Stimulated activated CD8-positive, alpha-beta memory T cell treated with anti-CD3 and anti-CD28 coated beads, Interleukin-12 subunit alpha, Interleukin-12 subunit beta, amount 100 ng/mL, for 4 hours (primary cell): ENCODE results near the gene ARHGAP4.
A peak's percentile ranks its signal among the peaks of the same experiment; 100 is the strongest.

Experiments used
- DNase-seq: peaks from one replicate; pipeline ENCODE4 v3.0.0-alpha.2; 2020; ENCODE audit warnings: low read depth

Gene ARHGAP4

GRCh38 chrX:153880440-153880815 is 45.6 kb downstream of the ARHGAP4 start:
- no peak for DNase-seq

- DNase-seq: no peak
These were observed 46.2 kb downstream of the ARHGAP4 start for GRCh38 chrX:153879741-153880439.

- no peak for DNase-seq
These were observed 47.0 kb downstream of the ARHGAP4 start for GRCh38 chrX:153878969-153879653.

GRCh38 chrX:153878345-153878744 is 47.7 kb downstream of the ARHGAP4 start:
- DNase-seq: no peak

GRCh38 chrX:153877571-153878261 is 48.3 kb downstream of the ARHGAP4 start:
- no peak for DNase-seq

GRCh38 chrX:153876112-153876491 is 50.0 kb downstream of the ARHGAP4 start:
- no peak for DNase-seq

GRCh38 chrX:153875391-153876111 is 50.5 kb downstream of the ARHGAP4 start:
- DNase-seq: peak; percentile 39

- DNase-seq: no peak
These were observed 51.5 kb downstream of the ARHGAP4 start for GRCh38 chrX:153874366-153875125.

- no peak for DNase-seq
These were observed 52.0 kb downstream of the ARHGAP4 start for GRCh38 chrX:153874085-153874365.

GRCh38 chrX:153873282-153874084 is 52.6 kb downstream of the ARHGAP4 start:
- DNase-seq: no peak

- no peak for DNase-seq
These were observed 53.9 kb downstream of the ARHGAP4 start for GRCh38 chrX:153871946-153872878.

GRCh38 chrX:153871451-153871850 is 54.6 kb downstream of the ARHGAP4 start:
- no peak for DNase-seq

- DNase-seq: no peak
These were observed 55.2 kb downstream of the ARHGAP4 start for GRCh38 chrX:153870791-153871360.

GRCh38 chrX:153870288-153870690 is 55.8 kb downstream of the ARHGAP4 start:
- no peak for DNase-seq

GRCh38 chrX:153869473-153870287 is 56.4 kb downstream of the ARHGAP4 start:
- no peak for DNase-seq

GRCh38 chrX:153868576-153869472 is 57.2 kb downstream of the ARHGAP4 start:
- DNase-seq: no peak

- no peak for DNase-seq
These were observed 58.4 kb downstream of the ARHGAP4 start for GRCh38 chrX:153867671-153868070.

- DNase-seq: no peak
These were observed 58.9 kb downstream of the ARHGAP4 start for GRCh38 chrX:153867139-153867538.
